OCI-LY1 (cell line): ENCODE measurements around the gene TTC16.
A peak's percentile ranks its signal among the peaks of the same experiment; 100 is the strongest.

Experiments used
- H2AFZ ChIP-seq: fragments of 200-600 bp; sonication (generic), shearing (Covaris generic); 2 replicates; pipeline ENCODE4 v1.6.0; 2014; ENCODE audit warnings: antibody characterized with exemption, mild to moderate bottlenecking, low read length
- H3F3A ChIP-seq: fragments of 200-600 bp; sonication (generic), shearing (Covaris generic); 2 replicates; pipeline ENCODE4 v1.6.0; 2014; ENCODE audit warnings: mild to moderate bottlenecking, antibody characterized with exemption, low read length, moderate library complexity; ENCODE audit not compliant: insufficient read depth
- H3K27ac ChIP-seq: fragments of 200-600 bp; sonication (generic); 2 replicates; pipeline ENCODE4 v1.5.1; 2014; ENCODE audit warnings: low read length, mixed run types, mild to moderate bottlenecking, low read depth; ENCODE audit not compliant: poor library complexity, severe bottlenecking
- H3K27me3 ChIP-seq: fragments of 200-600 bp; sonication (generic); 2 replicates; pipeline ENCODE4 v1.6.0; 2014; ENCODE audit warnings: antibody characterized with exemption, mild to moderate bottlenecking, low read length, moderate library complexity; ENCODE audit not compliant: insufficient read depth
- H3K36me3 ChIP-seq: fragments of 200-600 bp; sonication (generic); 2 replicates; pipeline ENCODE4 v1.6.1; 2014; ENCODE audit warnings: mild to moderate bottlenecking, antibody characterized with exemption, low read length, moderate library complexity, mixed read lengths; ENCODE audit not compliant: insufficient read depth
- H3K4me1 ChIP-seq: fragments of 200-600 bp; sonication (generic); 2 replicates; pipeline ENCODE4 v1.5.1; 2014; ENCODE audit warnings: mild to moderate bottlenecking, low read length, moderate library complexity; ENCODE audit not compliant: insufficient read depth, severe bottlenecking
- H3K4me2 ChIP-seq: fragments of 200-600 bp; sonication (generic), shearing (Covaris generic); 2 replicates; pipeline ENCODE4 v1.6.1; 2014; ENCODE audit warnings: low read length
- H3K4me3 ChIP-seq: fragments of 200-600 bp; sonication (generic); 2 replicates; pipeline ENCODE4 v1.5.1; 2014; ENCODE audit warnings: low read length, low read depth, mild to moderate bottlenecking, mixed read lengths; ENCODE audit not compliant: poor library complexity, severe bottlenecking
- H3K79me2 ChIP-seq: fragments of 200-600 bp; shearing (Covaris generic); 2 replicates; pipeline ENCODE4 v1.6.1; 2016; ENCODE audit warnings: mixed run types, low read length, mixed read lengths; ENCODE audit not compliant: insufficient read depth
- H3K9ac ChIP-seq: fragments of 200-600 bp; sonication (generic), shearing (Covaris generic); 2 replicates; pipeline ENCODE4 v1.6.1; 2014; ENCODE audit warnings: mild to moderate bottlenecking, low read length, mixed read lengths
- H3K9me2 ChIP-seq: fragments of 200-600 bp; sonication (generic), shearing (Covaris generic); 2 replicates; pipeline ENCODE4 v1.6.1; 2014; ENCODE audit warnings: low read depth, mild to moderate bottlenecking, low read length, mixed read lengths
- H3K9me3 ChIP-seq: fragments of 200-600 bp; shearing (Covaris generic); 2 replicates; pipeline ENCODE4 v1.6.1; 2014; ENCODE audit warnings: low read length, mixed read lengths
- H4K20me1 ChIP-seq: fragments of 200-600 bp; sonication (generic), shearing (Covaris generic); 2 replicates; pipeline ENCODE4 v1.6.0; 2016; ENCODE audit warnings: mild to moderate bottlenecking, low read length; ENCODE audit not compliant: insufficient read depth
- CTCF ChIP-seq: fragments of 200-600 bp; sonication (generic), shearing (Covaris generic); IDR thresholded peaks from 2 replicates; pipeline ENCODE4 v1.5.1; 2017; ENCODE audit warnings: mild to moderate bottlenecking, antibody characterized with exemption, low read length, moderate library complexity, mixed read lengths
- EZH2 ChIP-seq: fragments of 200-600 bp; sonication (generic), shearing (Covaris generic); IDR thresholded peaks from 2 replicates; pipeline ENCODE4 v1.8.0; 2017; ENCODE audit warnings: borderline replicate concordance, mixed run types, mild to moderate bottlenecking, antibody characterized with exemption, low read length, moderate library complexity, mixed read lengths

Gene TTC16

GRCh38 chr9:127733614-127734013, 17.7 kb downstream of the TTC16 start:
- peaks cover 16% of the 10 kb centered on the region for H3K4me1 ChIP-seq
- no peak overlapping the region for H3K9ac ChIP-seq
- no peak overlapping the region for H2AFZ ChIP-seq
- no peak overlapping the region for H3K4me2 ChIP-seq
- no peak overlapping the region for H3K27ac ChIP-seq
- TF ChIP-seq CTCF (no peak), EZH2 (no peak)
- H3K36me3 ChIP-seq: peaks cover 7% of the 10 kb centered on the region; the same call in 1 of the 2 replicates
- H3K79me2 ChIP-seq: no peaks in the 10 kb centered on the region
- H3K4me3 ChIP-seq: no peak overlapping the region
- no peaks in the 10 kb centered on the region for H3K27me3 ChIP-seq
- H3K9me2 ChIP-seq: no peaks in the 10 kb centered on the region
- H3K9me3 ChIP-seq: no peaks in the 10 kb centered on the region
- no peaks in the 10 kb centered on the region for H3F3A ChIP-seq
- H4K20me1 ChIP-seq: no peaks in the 10 kb centered on the region

- Histone ChIP-seq H3K9ac (peak overlapping the region; percentile 65; the same call in 1 of the 2 replicates), H4K20me1 (no peaks in the 10 kb centered on the region), H3K9me3 (no peaks in the 10 kb centered on the region), H3F3A (no peaks in the 10 kb centered on the region), H3K36me3 (peaks cover 9% of the 10 kb centered on the region; the same call in 1 of the 2 replicates), H3K4me2 (peak overlapping the region; percentile 79), H3K4me3 (peak overlapping the region; percentile 70), H3K9me2 (no peaks in the 10 kb centered on the region), H2AFZ (no peak overlapping the region), H3K27me3 (no peaks in the 10 kb centered on the region), H3K4me1 (peaks cover 16% of the 10 kb centered on the region), H3K27ac (no peak overlapping the region), H3K79me2 (no peaks in the 10 kb centered on the region)
- no peak; the same call in 1 of the 2 replicates for TF ChIP-seq CTCF
- no peak for TF ChIP-seq EZH2
These were observed 18.4 kb downstream of the TTC16 start for GRCh38 chr9:127734247-127734746.

- H3K4me2 ChIP-seq: peak within 1 kb of the TSS; percentile 79
- no peaks in the 10 kb centered on the region for H3K27me3 ChIP-seq
- no peaks in the 10 kb centered on the region for H3F3A ChIP-seq
- no peaks in the 10 kb centered on the region for H3K9me3 ChIP-seq
- peak; percentile 97 for TF ChIP-seq CTCF
- no peak for TF ChIP-seq EZH2
- no peaks in the 10 kb centered on the region for H3K9me2 ChIP-seq
- no peak within 1 kb of the TSS for H3K27ac ChIP-seq
- peak within 1 kb of the TSS; percentile 70 for H3K4me3 ChIP-seq
- H2AFZ ChIP-seq: no peak within 1 kb of the TSS
- no peaks in the 10 kb centered on the region for H4K20me1 ChIP-seq
- H3K79me2 ChIP-seq: no peaks in the 10 kb centered on the region
- peak within 1 kb of the TSS; percentile 65 for H3K9ac ChIP-seq
- peaks cover 16% of the 10 kb centered on the region for H3K4me1 ChIP-seq
- H3K36me3 ChIP-seq: peaks cover 13% of the 10 kb centered on the region; the same call in 1 of the 2 replicates
These were observed 19.1 kb downstream of the TTC16 start, which contains the start of gene TOR2A for GRCh38 chr9:127734747-127735529. TSS of gene TOR2A (minus strand) at chr9:127735294. CDS start at chr9:127735270, 24 bp downstream.
